Transverse colon (tissue), 4 donors: ENCODE results near the gene NAA35. TPM values are rescaled to one million over a fixed set of nuclear protein-coding genes. Genes with fewer than 3 reads are reported as not detected.

Source experiments
- DNase-seq: peaks from one replicate; pipeline ENCODE4 v3.0.0-alpha.2; 2019
- H3K27ac ChIP-seq, 4 donors: fragments of 200-600 bp; sonication (generic); 2 replicates each; pipeline ENCODE4 v1.5.1; 2016 to 2018; ENCODE audit warnings: inconsistent platforms in 4 of 4
- H3K27me3 ChIP-seq: fragments of 200-600 bp; sonication (generic); 2 replicates; pipeline ENCODE4 v1.5.1; 2017; ENCODE audit warnings: inconsistent platforms
- H3K36me3 ChIP-seq, 4 donors: fragments of 200-600 bp; sonication (generic); 2 replicates each; pipeline ENCODE4 v1.5.1; 2017 to 2019; ENCODE audit warnings: inconsistent platforms in 4 of 4
- H3K4me1 ChIP-seq, 4 donors: fragments of 200-600 bp; sonication (generic); 2 replicates each; pipeline ENCODE4 v1.5.1; 2017 to 2020; ENCODE audit warnings: inconsistent platforms in 4 of 4
- H3K4me3 ChIP-seq, 4 donors: fragments of 200-600 bp; sonication (generic); 1 replicate in 1 of 4; 2 replicates in 3 of 4; pipeline versions ENCODE4 v1.5.1 to v1.6.1; 2017 to 2019; ENCODE audit warnings: inconsistent platforms in 4 of 4
- H3K9me3 ChIP-seq, 2 donors: fragments of 200-600 bp; sonication (generic); 2 replicates each; pipeline ENCODE4 v1.5.1; 2017 to 2019; ENCODE audit warnings: inconsistent platforms in 2 of 2
- EP300 ChIP-seq: sonication (generic); formaldehyde crosslinking; IDR thresholded peaks from one replicate; pipeline ENCODE4 v1.6.1; 2017; ENCODE audit warnings: antibody characterized with exemption, low read depth
- POLR2A ChIP-seq: fragments of 450-650 bp; IDR thresholded peaks from one replicate; pipeline ENCODE4 v1.6.1; 2016; ENCODE audit warnings: antibody characterized with exemption, mild to moderate bottlenecking, moderate library complexity
- POLR2AphosphoS5 ChIP-seq, 3 donors: sonication (generic); formaldehyde crosslinking; IDR thresholded peaks; one replicate each; pipeline ENCODE4 v1.6.1; 2016; ENCODE audit warnings: antibody characterized with exemption in 3 of 3
- WGBS, 2 donors: methylation state at CpG; one replicate each; pipeline ENCODE4 v1.1.5; 2018; ENCODE audit warnings: low coverage in 1 of 2; 5-methylcytosine and 5-hydroxymethylcytosine counted together
- in situ Hi-C, 4 donors: fragments of 200-750 bp; cut with MboI; loops; one replicate each; pipeline versions ENCODE4 v1.15.0 to v1.15.1; 2017; ENCODE audit warnings: low sequenced_read_pairs in 3 of 4, low pct_ligation_motif_present in 1 of 4, low pct_unique_long_range_greater_than_20kb in 1 of 4
- intact Hi-C: fragments of 100-400 bp; cut with DNase I; formaldehyde crosslinking; loops from one replicate; pipeline ENCODE4 v1.15.1; 2023; ENCODE audit warnings: low total_unique reads
- total RNA-seq, 4 donors: library from RNA; depleted of rRNA; stranded (reverse); fragments of >200 nt; gene quantifications; one replicate each; pipeline ENCODE4 v1.1.0, GENCODE V29; 2016
- TF ChIP-seq, protein P1 (sequence below), 5 experiments: fragments of 200-600 bp in 3 of 5; fragments of 450-650 bp in 2 of 5; sonication (generic) in 3 of 5; IDR thresholded peaks; 1 replicate in 2 of 5; 2 replicates in 3 of 5; pipeline ENCODE4 v1.5.1; 2016 to 2017; ENCODE audit warnings: antibody characterized with exemption in 5 of 5, inconsistent platforms in 3 of 5, mild to moderate bottlenecking in 2 of 5, moderate library complexity in 1 of 5

NAA35 gene
- total RNA-seq, 4 donors from 2014 or later, result 24.7 to 51.5 (median 34.5) TPM

- no peak overlapping the region for H3K4me3 ChIP-seq
- H3K9me3 ChIP-seq, result no peaks in the 10 kb centered on the region
- in situ Hi-C loops, result no loop called here
- no peak for TF ChIP-seq POLR2A
- TF ChIP-seq, protein P1, sequence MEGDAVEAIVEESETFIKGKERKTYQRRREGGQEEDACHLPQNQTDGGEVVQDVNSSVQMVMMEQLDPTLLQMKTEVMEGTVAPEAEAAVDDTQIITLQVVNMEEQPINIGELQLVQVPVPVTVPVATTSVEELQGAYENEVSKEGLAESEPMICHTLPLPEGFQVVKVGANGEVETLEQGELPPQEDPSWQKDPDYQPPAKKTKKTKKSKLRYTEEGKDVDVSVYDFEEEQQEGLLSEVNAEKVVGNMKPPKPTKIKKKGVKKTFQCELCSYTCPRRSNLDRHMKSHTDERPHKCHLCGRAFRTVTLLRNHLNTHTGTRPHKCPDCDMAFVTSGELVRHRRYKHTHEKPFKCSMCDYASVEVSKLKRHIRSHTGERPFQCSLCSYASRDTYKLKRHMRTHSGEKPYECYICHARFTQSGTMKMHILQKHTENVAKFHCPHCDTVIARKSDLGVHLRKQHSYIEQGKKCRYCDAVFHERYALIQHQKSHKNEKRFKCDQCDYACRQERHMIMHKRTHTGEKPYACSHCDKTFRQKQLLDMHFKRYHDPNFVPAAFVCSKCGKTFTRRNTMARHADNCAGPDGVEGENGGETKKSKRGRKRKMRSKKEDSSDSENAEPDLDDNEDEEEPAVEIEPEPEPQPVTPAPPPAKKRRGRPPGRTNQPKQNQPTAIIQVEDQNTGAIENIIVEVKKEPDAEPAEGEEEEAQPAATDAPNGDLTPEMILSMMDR (IDR thresholded peaks at IDR 0.05), result no peak
- no peak for TF ChIP-seq EP300
- TF ChIP-seq POLR2AphosphoS5 (IDR thresholded peaks at IDR 0.05), result no peak
- no peaks in the 10 kb centered on the region for H3K4me1 ChIP-seq
- DNase-seq, result no peak
- H3K36me3 ChIP-seq, result no peaks in the 10 kb centered on the region
- 81 to 88% methylated on average over 6 to 21 of the region's 21 CpGs for WGBS, 2 donors
- no peaks in the 10 kb centered on the region for H3K27me3 ChIP-seq
- intact Hi-C loops, result no loop called here
- H3K27ac ChIP-seq, result no peak overlapping the region
Observed at GRCh38 chr9:86052556-86053468, 111.9 kb downstream of the NAA35 start.

GRCh38 chr9:86054695-86055094 is 113.7 kb downstream of the NAA35 start:
- no peaks in the 10 kb centered on the region for H3K9me3 ChIP-seq
- no peaks in the 10 kb centered on the region for H3K36me3 ChIP-seq
- WGBS, 2 donors, result 61 to 100% methylated on average over 1 to 3 of the region's 3 CpGs
- no peak for TF ChIP-seq POLR2A
- TF ChIP-seq EP300, result no peak
- no peak for TF ChIP-seq POLR2AphosphoS5 (IDR thresholded peaks at IDR 0.05)
- TF ChIP-seq, protein P1 (IDR thresholded peaks at IDR 0.05), result no peak
- intact Hi-C loops, result no loop called here
- no peak overlapping the region for H3K4me3 ChIP-seq
- in situ Hi-C loops, result no loop called here
- no peaks in the 10 kb centered on the region for H3K27me3 ChIP-seq
- H3K27ac ChIP-seq, result no peak overlapping the region
- no peak for DNase-seq
- no peaks in the 10 kb centered on the region for H3K4me1 ChIP-seq

DNA sequence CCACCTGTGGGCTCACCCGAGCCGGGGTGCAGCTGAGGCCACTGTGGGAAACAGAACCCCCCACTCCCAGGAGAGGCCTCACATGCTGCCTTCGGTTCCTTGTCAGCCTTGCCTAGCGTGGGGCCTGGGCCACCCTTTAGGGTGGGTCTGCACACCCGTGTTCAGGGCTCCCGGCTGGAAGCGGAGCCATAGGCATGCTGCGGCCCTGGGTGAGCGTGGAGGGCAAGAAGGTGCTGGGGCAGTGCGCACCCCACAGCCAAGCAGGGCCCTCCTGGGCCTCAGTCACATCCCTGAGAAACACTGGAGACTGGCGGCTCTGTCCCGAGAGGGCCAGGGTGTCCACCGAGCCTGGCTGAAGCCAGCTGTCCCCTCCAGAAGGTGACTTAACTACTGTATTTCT is 116.5 kb downstream of the NAA35 start:
- H3K4me3 ChIP-seq, result no peak overlapping the region
- no peaks in the 10 kb centered on the region for H3K9me3 ChIP-seq
- 33 to 92% methylated on average over 1 to 13 of the region's 13 CpGs for WGBS, 2 donors
- peaks cover 0 to 6% (median 2%) of the 10 kb centered on the region in 4 donors for H3K4me1 ChIP-seq
- no peak for TF ChIP-seq POLR2AphosphoS5 (IDR thresholded peaks at IDR 0.05)
- no peak for TF ChIP-seq EP300
- TF ChIP-seq POLR2A, result no peak
- TF ChIP-seq, protein P1 (IDR thresholded peaks at IDR 0.05), result no peak
- H3K36me3 ChIP-seq, result no peaks in the 10 kb centered on the region
- DNase-seq, result no peak
- no peak overlapping the region for H3K27ac ChIP-seq
- intact Hi-C loops (no loop called here), in situ Hi-C loops (no loop called here)
- H3K27me3 ChIP-seq, result no peaks in the 10 kb centered on the region

- H3K27ac ChIP-seq, result peak overlapping the region in 3 of 4 donors; percentile 48 to 71 (median 67)
- no peaks in the 10 kb centered on the region for H3K36me3 ChIP-seq
- H3K9me3 ChIP-seq, result no peaks in the 10 kb centered on the region
- H3K4me3 ChIP-seq, result peak overlapping the region in 1 of 4 donors; percentile 43
- TF ChIP-seq POLR2A, result no peak
- TF ChIP-seq, protein P1 (IDR thresholded peaks at IDR 0.05), result no peak
- no peak for TF ChIP-seq POLR2AphosphoS5 (IDR thresholded peaks at IDR 0.05)
- no peak for TF ChIP-seq EP300
- intact Hi-C loops (no loop called here), in situ Hi-C loops (no loop called here)
- peaks cover 0 to 23% (median 6%) of the 10 kb centered on the region in 4 donors for H3K4me1 ChIP-seq
- no peaks in the 10 kb centered on the region for H3K27me3 ChIP-seq
- DNase-seq, result peak; percentile 56
- WGBS, 2 donors, result 68 to 85% methylated on average over 4 to 11 of the region's 11 CpGs
Observed at GRCh38 chr9:86061972-86062739, 121.2 kb downstream of the NAA35 start.
